GM12891 (cell line): ENCODE measurements around the gene CIZ1.
"Not testable (repeated sequence)": the region's sequence is repeated elsewhere in the genome, so short reads cannot be mapped to it uniquely, and the experiment has no call there.

Experiments used
- POLR2A ChIP-seq: IDR thresholded peaks from 2 replicates; pipeline ENCODE4 v1.6.1; 2011; ENCODE audit warnings: low read depth, low read length, control low read depth
- POLR2AphosphoS5 ChIP-seq: IDR thresholded peaks from 2 replicates; pipeline ENCODE4 v1.6.1; 2011; ENCODE audit warnings: low read depth, low read length, control low read depth
- SPI1 ChIP-seq: IDR thresholded peaks from 2 replicates; pipeline ENCODE4 v1.6.1; 2011; ENCODE audit warnings: low read depth, low read length, control low read depth
- TAF1 ChIP-seq: IDR thresholded peaks from 2 replicates; pipeline ENCODE4 v1.6.1; 2011; ENCODE audit warnings: low read depth, low read length, control low read depth

DNA sequence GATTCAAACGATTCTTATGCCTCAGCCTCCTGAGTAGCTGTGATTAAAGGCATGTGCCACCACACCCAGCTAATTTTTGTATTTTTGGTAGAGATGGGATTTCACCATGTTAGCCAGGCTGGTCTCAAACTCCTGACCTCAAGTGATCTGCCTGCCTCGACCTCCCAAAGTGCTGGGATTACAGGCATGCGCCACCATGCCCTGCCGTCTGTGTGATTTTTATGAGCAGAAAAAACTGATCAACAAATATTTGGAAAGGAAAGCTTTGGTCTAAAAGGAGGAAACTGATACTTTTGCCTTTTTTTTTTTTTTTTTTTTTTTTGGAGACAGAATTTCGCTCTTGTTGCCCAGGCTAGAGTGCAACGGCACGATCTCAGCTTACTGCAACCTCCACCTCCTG lies 39.5 kb upstream of the CIZ1 start:
- TF ChIP-seq TAF1, POLR2A, POLR2AphosphoS5, SPI1: not testable (repeated sequence)
